Stimulated activated CD8-positive, alpha-beta memory T cell treated with anti-CD3 and anti-CD28 coated beads, Interleukin-7, amount 100 ng/mL, for 24 hours (primary cell): ENCODE results near the gene STIM1.
"Not testable (repeated sequence)": the region's sequence is repeated elsewhere in the genome, so short reads cannot be mapped to it uniquely, and the experiment has no call there.

Experiments used
- DNase-seq: peaks from one replicate; pipeline ENCODE4 v3.0.0-alpha.2; 2020; ENCODE audit warnings: low read depth

Gene STIM1

GRCh38 chr11:3854977-3855807 lies at the start of gene STIM1:
STIM1 (plus strand) TSS chr11:3855664; CDS start chr11:3856271, 607 bp downstream.
- peak; percentile 96 for DNase-seq

GRCh38 chr11:3807909-3808860 lies 47.3 kb upstream of the STIM1 start, which contains the start of gene PGAP2:
PGAP2 (plus strand) TSS chr11:3808560; CDS start chr11:3811260, 2,700 bp downstream.
- DNase-seq: no peak

GRCh38 chr11:3808861-3809623 lies 46.4 kb upstream of the STIM1 start:
- no peak for DNase-seq

- no peak for DNase-seq
These were observed 45.9 kb upstream of the STIM1 start for GRCh38 chr11:3809624-3809928.

GRCh38 chr11:3810446-3810845 lies 45.0 kb upstream of the STIM1 start:
- DNase-seq: no peak

GRCh38 chr11:3810951-3811350 lies 44.5 kb upstream of the STIM1 start:
- no peak for DNase-seq

- DNase-seq: not testable (repeated sequence)
These were observed 40.6 kb upstream of the STIM1 start for GRCh38 chr11:3814832-3815231.

- DNase-seq: no peak
These were observed 39.6 kb upstream of the STIM1 start for GRCh38 chr11:3815845-3816244.

GRCh38 chr11:3816673-3817072 lies 38.8 kb upstream of the STIM1 start:
- no peak for DNase-seq

GRCh38 chr11:3817181-3817800 lies 38.2 kb upstream of the STIM1 start:
- DNase-seq: no peak

GRCh38 chr11:3820971-3821370 lies 34.5 kb upstream of the STIM1 start:
- no peak for DNase-seq

GRCh38 chr11:3822312-3822711 lies 33.2 kb upstream of the STIM1 start:
- DNase-seq: no peak

GRCh38 chr11:3823303-3823702 lies 32.2 kb upstream of the STIM1 start:
- DNase-seq: no peak

- DNase-seq: no peak
These were observed 31.5 kb upstream of the STIM1 start for GRCh38 chr11:3823762-3824506.

- DNase-seq: peak; percentile 59
These were observed 30.6 kb upstream of the STIM1 start for GRCh38 chr11:3824714-3825472.

GRCh38 chr11:3825473-3826154 lies 29.9 kb upstream of the STIM1 start:
- DNase-seq: no peak

GRCh38 chr11:3826721-3827120 lies 28.7 kb upstream of the STIM1 start:
- DNase-seq: no peak

GRCh38 chr11:3827434-3828186 lies 27.9 kb upstream of the STIM1 start:
- no peak for DNase-seq

GRCh38 chr11:3830088-3830487 lies 25.4 kb upstream of the STIM1 start:
- DNase-seq: no peak
